Astrocyte of the spinal cord (primary cell): ENCODE measurements around the gene SASH1.
"Not testable (repeated sequence)": the region's sequence is repeated elsewhere in the genome, so short reads cannot be mapped to it uniquely, and the experiment has no call there.

Experiments used
- DNase-seq: peaks from one replicate; pipeline ENCODE4 v3.0.0; 2011; ENCODE audit warnings: low read depth, low spot score
- H3K4me3 ChIP-seq: 2 replicates; pipeline ENCODE4 v1.5.1; 2011; ENCODE audit warnings: low read depth, mild to moderate bottlenecking, low read length, moderate library complexity
- in situ Hi-C: cut with HindIII; loops from 2 replicates; pipeline ENCODE4 v1.10.0; 2017; ENCODE audit warnings: low sequenced_read_pairs
- TF ChIP-seq, protein P1 (sequence below): IDR thresholded peaks from 2 replicates; pipeline ENCODE4 v1.5.1; 2012; ENCODE audit warnings: low read depth, mild to moderate bottlenecking, low read length, inconsistent platforms

Gene SASH1

DNA sequence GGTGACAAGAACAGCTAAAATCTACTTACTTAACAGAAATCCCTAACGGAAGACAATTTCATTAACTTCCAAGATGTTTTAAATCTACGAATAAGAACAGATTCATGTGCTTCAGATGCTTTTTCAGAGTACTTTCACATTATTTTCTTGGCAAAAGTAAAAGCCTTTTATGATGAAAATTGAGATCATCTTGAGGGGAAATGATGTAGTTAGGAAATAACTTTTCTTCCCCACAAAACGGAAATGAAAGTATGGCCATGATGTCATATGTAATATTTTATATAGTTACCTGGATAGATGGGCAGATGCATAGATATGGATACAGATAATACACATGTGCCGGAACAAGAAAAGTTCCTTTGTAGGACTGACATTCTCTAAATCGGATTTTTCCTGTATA lies 32.8 kb downstream of the SASH1 start:
- H3K4me3 ChIP-seq, result no peak overlapping the region
- in situ Hi-C loops, result no loop called here
- TF ChIP-seq, protein P1, sequence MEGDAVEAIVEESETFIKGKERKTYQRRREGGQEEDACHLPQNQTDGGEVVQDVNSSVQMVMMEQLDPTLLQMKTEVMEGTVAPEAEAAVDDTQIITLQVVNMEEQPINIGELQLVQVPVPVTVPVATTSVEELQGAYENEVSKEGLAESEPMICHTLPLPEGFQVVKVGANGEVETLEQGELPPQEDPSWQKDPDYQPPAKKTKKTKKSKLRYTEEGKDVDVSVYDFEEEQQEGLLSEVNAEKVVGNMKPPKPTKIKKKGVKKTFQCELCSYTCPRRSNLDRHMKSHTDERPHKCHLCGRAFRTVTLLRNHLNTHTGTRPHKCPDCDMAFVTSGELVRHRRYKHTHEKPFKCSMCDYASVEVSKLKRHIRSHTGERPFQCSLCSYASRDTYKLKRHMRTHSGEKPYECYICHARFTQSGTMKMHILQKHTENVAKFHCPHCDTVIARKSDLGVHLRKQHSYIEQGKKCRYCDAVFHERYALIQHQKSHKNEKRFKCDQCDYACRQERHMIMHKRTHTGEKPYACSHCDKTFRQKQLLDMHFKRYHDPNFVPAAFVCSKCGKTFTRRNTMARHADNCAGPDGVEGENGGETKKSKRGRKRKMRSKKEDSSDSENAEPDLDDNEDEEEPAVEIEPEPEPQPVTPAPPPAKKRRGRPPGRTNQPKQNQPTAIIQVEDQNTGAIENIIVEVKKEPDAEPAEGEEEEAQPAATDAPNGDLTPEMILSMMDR, result no peak
- DNase-seq, result no peak

DNA sequence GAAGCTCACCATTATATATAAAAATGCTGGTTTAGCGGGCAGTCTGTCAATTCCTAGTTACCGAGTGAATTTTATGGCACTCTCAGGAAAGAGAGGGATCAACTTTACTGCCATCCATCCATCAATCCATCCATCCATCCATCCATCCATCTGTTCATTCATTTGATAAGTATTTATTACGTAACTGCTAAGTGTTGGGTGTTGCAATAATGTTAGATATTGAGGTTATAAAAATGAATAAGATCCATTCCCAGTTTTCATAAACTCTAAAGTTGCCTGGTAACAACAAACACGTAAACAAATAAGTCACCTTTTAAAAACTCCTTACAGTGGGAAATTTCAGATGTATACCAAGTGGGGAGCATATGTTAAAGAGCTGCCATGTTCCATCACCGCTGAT lies 36.8 kb downstream of the SASH1 start:
- TF ChIP-seq, protein P1, result no peak
- H3K4me3 ChIP-seq, result no peak overlapping the region
- DNase-seq, result no peak
- in situ Hi-C loops, result no loop called here

DNA sequence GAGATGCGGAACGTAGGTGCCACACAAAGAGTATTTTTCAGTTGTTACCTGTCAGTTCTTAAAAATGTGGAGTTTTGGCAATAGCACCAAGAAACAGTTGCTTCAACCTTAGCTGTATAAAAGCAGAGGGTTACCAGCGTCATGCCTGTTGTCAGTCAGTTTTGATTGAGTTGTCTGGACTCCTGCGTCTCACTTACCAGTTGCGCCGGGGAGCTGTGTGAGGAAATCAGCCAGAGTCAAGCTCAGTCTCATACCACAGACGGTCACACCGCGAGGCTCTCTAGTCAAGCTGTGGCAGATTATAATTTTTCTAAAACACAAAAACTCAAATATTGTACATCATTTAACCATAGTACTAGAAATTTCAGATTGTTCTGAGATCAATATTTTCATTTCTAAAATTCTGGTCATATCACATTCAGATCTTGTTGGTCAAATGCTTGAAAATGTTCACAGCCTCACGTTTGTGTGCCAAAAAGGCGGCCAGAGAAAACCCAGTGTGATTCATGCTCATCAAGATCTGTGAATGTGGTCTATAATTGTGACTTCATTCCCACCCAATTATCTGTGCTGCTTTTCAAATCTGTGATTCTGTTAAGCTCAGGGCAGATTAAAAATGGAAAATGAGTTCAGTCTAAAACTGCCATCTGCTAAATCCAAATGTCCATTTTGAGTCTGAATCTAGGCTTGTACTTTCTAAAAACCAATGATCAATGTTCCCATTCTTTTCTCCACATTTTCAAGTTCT lies 37.5 kb downstream of the SASH1 start:
- H3K4me3 ChIP-seq, result no peak overlapping the region
- TF ChIP-seq, protein P1, result no peak
- peak; percentile 44 for DNase-seq
- in situ Hi-C loops, result no loop called here

DNA sequence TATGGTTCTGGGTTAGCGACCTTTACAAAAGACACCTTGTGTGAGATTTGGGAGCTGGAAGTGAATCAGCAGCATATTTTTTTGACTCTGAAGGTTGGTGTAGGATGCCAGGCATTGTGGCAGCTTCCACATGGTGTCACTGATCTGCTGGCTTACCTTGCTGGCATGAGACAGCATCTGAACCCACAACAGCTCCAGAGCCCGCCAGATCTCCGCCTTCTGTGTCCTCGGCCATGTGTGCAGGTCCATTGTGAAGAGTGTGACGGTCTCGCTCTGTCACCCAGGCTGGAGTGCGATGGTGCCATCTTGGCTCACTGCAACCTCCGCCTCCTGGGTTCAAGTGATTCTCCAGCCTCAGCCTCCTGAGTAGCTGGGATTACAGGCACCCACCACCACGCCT lies 39.4 kb downstream of the SASH1 start:
- DNase-seq, in situ Hi-C loops, H3K4me3 ChIP-seq: not testable (repeated sequence)

DNA sequence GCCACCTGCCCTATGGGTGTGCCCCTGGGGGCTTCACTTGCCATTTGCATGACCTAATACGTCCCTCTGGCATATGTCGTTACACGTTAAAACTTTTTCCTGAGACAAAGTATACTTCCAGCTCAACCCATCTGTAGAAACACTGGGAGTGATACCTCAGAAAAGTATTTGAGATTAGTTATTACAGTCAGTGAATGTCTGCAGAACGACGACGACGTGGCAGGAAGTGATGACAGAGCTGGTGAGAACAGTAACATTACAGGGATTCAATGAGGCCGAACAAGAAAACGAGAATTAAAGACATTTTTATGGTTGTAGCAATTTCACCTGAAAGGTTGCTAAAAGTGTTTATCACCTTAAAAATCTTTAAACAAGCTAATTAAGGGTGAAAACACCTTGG lies 40.2 kb downstream of the SASH1 start:
- in situ Hi-C loops, result no loop called here
- TF ChIP-seq, protein P1, result no peak
- H3K4me3 ChIP-seq, result no peak overlapping the region
- DNase-seq, result no peak

DNA sequence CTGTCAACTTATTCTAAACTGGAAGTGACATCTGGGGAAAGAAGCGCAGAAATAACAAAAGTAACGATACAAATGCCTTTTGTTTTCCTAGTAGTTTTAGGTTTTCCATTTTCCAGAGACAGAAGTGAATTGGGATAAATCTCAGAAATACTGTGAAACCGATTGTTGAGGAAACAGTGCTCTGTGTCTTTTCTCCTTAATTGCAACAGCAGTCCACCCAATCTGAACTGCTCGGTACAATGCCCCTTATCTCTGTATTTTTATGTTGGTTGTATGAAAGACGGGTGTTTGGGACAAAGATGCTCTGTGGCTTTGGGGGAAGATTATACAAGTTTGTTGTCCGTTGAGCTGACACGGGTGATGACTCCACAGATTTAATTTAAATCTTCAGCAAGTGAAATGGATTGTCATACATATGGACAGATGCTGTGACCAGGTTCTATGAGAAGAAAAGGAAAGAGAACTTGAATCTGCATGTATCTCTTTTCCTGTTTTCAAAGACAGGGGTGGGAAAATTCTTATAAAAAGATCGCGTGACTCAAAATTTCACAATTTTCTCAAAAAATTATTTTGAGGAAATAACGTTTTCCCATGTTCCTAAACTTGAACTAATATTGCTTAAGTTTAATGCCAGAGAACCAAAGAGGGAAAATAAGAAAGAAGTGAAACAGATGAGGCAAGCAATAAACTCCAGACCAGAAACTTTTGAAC lies 41.2 kb downstream of the SASH1 start:
- in situ Hi-C loops, result no loop called here
- TF ChIP-seq, protein P1, result no peak
- DNase-seq, result no peak
- H3K4me3 ChIP-seq, result no peak overlapping the region

DNA sequence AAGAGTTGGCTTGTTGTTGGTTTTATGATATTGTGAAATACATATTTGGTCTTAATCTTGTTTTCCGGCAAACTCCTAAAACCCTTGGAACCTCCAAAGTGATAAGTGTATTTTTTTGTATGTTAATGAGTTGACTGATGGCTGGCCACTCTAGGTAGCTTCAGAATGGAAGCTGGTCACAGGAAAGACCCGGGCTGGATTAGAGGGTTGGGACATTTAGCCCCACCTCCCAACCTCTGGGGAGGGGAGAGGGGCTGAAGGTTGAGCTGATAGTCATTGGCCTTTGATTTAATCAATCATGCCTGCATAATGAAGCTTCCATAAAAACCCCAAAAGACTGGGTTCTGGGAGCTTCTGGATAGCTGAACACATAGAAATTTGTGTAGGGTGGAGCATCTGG lies 42.7 kb downstream of the SASH1 start:
- DNase-seq, result no peak
- in situ Hi-C loops, result no loop called here
- TF ChIP-seq, protein P1, result no peak

More for the DNA sequence above, 42.7 kb downstream of the SASH1 start:
- no peak overlapping the region for H3K4me3 ChIP-seq
